ENCODE data around the gene INHBC.
A peak's percentile ranks its signal among the peaks of the same experiment; 100 is the strongest.
"Not testable (repeated sequence)": the region's sequence is repeated elsewhere in the genome, so short reads cannot be mapped to it uniquely, and the experiment has no call there.

INHBC gene

GRCh38 chr12:57434517-57435223, at the start of gene INHBC:
Gene INHBC, plus strand, starts transcription at chr12:57434784. Its CDS starts 103 bp downstream, at chr12:57434887.
- no peak within 1 kb of the TSS for H3K4me3 ChIP-seq

GRCh38 chr12:57385586-57385985, 49.0 kb upstream of the INHBC start:
- Histone ChIP-seq H4K20me1 (peaks cover 0 to 18% (median 0%) of the 10 kb centered on the region in 11 experiments; a peak in 4 of 22 replicates), H3K4me3 (no peak overlapping the region), H3K9me3 (replicated peaks in 1 of 11) (peaks cover 0 to 5% (median 0%) of the 10 kb centered on the region in 11 experiments; a peak in 2 of 22 replicates), H3K9ac (no peak overlapping the region), H3K4me2 (no peak overlapping the region), H3K4me1 (peaks cover 0 to 18% (median 2%) of the 10 kb centered on the region in 10 experiments; a peak in 8 of 20 replicates), H3K27ac (no peak overlapping the region), H3K27me3 (no peaks in the 10 kb centered on the region), H3K36me3 (peaks cover 31 to 73% (median 48%) of the 10 kb centered on the region in 11 experiments)
- TF ChIP-seq Cebpa-rat (IDR thresholded peaks at IDR 0.05): no peak

More at GRCh38 chr12:57434517-57435223, at the start of gene INHBC:
- no peaks in the 10 kb centered on the region for H3K9me3 ChIP-seq (replicated peaks in 1 of 11)
- peak within 1 kb of the TSS; percentile 5 to 56 (median 49); a peak in 19 of 22 replicates for H3K4me2 ChIP-seq
- no peak for TF ChIP-seq Cebpa-rat (IDR thresholded peaks at IDR 0.05)
- H3K27ac ChIP-seq: peak within 1 kb of the TSS in 8 of 11 experiments; percentile 26 to 56 (median 41); a peak in 15 of 22 replicates
- H3K4me1 ChIP-seq: peaks cover 10 to 28% (median 23%) of the 10 kb centered on the region in 10 experiments; a peak in 19 of 20 replicates
- no peaks in the 10 kb centered on the region for H3K27me3 ChIP-seq
- H4K20me1 ChIP-seq: no peaks in the 10 kb centered on the region
- peak within 1 kb of the TSS in 9 of 11 experiments; percentile 9 to 51 (median 35); a peak in 13 of 22 replicates for H3K9ac ChIP-seq
- no peaks in the 10 kb centered on the region for H3K36me3 ChIP-seq

- peaks cover 0 to 18% (median 0%) of the 10 kb centered on the region in 11 experiments; a peak in 4 of 22 replicates for H4K20me1 ChIP-seq
- TF ChIP-seq Cebpa-rat (IDR thresholded peaks at IDR 0.05): no peak
These were observed 48.3 kb upstream of the INHBC start for GRCh38 chr12:57386187-57386720.

GRCh38 chr12:57388425-57388824, 46.2 kb upstream of the INHBC start:
- no peak overlapping the region for H3K4me3 ChIP-seq
- H4K20me1 ChIP-seq: peaks cover 0 to 24% (median 0%) of the 10 kb centered on the region in 11 experiments; a peak in 5 of 22 replicates
- no peak for TF ChIP-seq Cebpa-rat (IDR thresholded peaks at IDR 0.05)
- H3K27ac ChIP-seq: no peak overlapping the region
- no peak overlapping the region for H3K4me2 ChIP-seq
- H3K36me3 ChIP-seq: peaks cover 44 to 81% (median 63%) of the 10 kb centered on the region in 11 experiments
- H3K9me3 ChIP-seq (replicated peaks in 1 of 11): peaks cover 0 to 5% (median 0%) of the 10 kb centered on the region in 11 experiments; a peak in 2 of 22 replicates
- H3K4me1 ChIP-seq: peaks cover 0 to 18% (median 2%) of the 10 kb centered on the region in 10 experiments; a peak in 8 of 20 replicates
- no peaks in the 10 kb centered on the region for H3K27me3 ChIP-seq
- no peak overlapping the region for H3K9ac ChIP-seq

More at GRCh38 chr12:57386187-57386720, 48.3 kb upstream of the INHBC start:
- no peak overlapping the region for H3K4me3 ChIP-seq
- H3K36me3 ChIP-seq: peaks cover 28 to 73% (median 49%) of the 10 kb centered on the region in 11 experiments
- H3K27ac ChIP-seq: no peak overlapping the region
- no peak overlapping the region for H3K9ac ChIP-seq
- no peaks in the 10 kb centered on the region for H3K27me3 ChIP-seq
- no peak overlapping the region for H3K4me2 ChIP-seq
- H3K9me3 ChIP-seq (replicated peaks in 1 of 11): peaks cover 0 to 5% (median 0%) of the 10 kb centered on the region in 11 experiments; a peak in 2 of 22 replicates
- peaks cover 0 to 18% (median 2%) of the 10 kb centered on the region in 10 experiments; a peak in 8 of 20 replicates for H3K4me1 ChIP-seq

GRCh38 chr12:57389033-57389432, 45.6 kb upstream of the INHBC start:
- H3K9me3 ChIP-seq (replicated peaks in 1 of 11): peaks cover 0 to 5% (median 0%) of the 10 kb centered on the region in 11 experiments; a peak in 2 of 22 replicates
- H3K27ac ChIP-seq: no peak overlapping the region
- H3K4me3 ChIP-seq: no peak overlapping the region
- peaks cover 50 to 83% (median 67%) of the 10 kb centered on the region in 11 experiments for H3K36me3 ChIP-seq
- no peak overlapping the region for H3K9ac ChIP-seq
- no peaks in the 10 kb centered on the region for H3K27me3 ChIP-seq
- TF ChIP-seq Cebpa-rat (IDR thresholded peaks at IDR 0.05): no peak
- H3K4me1 ChIP-seq: peaks cover 0 to 18% (median 2%) of the 10 kb centered on the region in 10 experiments; a peak in 8 of 20 replicates
- H3K4me2 ChIP-seq: peak overlapping the region in 4 of 11 experiments; percentile 3 to 46 (median 26); a peak in 6 of 22 replicates
- H4K20me1 ChIP-seq: peaks cover 0 to 24% (median 0%) of the 10 kb centered on the region in 11 experiments; a peak in 5 of 22 replicates

- Histone ChIP-seq H3K9ac (no peak overlapping the region), H3K4me1 (peaks cover 0 to 18% (median 2%) of the 10 kb centered on the region in 10 experiments; a peak in 8 of 20 replicates), H3K9me3 (replicated peaks in 1 of 11) (peaks cover 0 to 5% (median 0%) of the 10 kb centered on the region in 11 experiments; a peak in 2 of 22 replicates), H3K36me3 (peaks cover 60 to 94% (median 78%) of the 10 kb centered on the region in 11 experiments), H3K27ac (no peak overlapping the region), H4K20me1 (peaks cover 0 to 24% (median 0%) of the 10 kb centered on the region in 11 experiments; a peak in 5 of 22 replicates), H3K27me3 (no peaks in the 10 kb centered on the region), H3K4me2 (peak overlapping the region in 1 of 11 experiments; percentile 46; a peak in 1 of 22 replicates), H3K4me3 (no peak overlapping the region)
- no peak for TF ChIP-seq Cebpa-rat (IDR thresholded peaks at IDR 0.05)
These were observed 44.4 kb upstream of the INHBC start for GRCh38 chr12:57390174-57390573.

GRCh38 chr12:57395121-57395520, 39.5 kb upstream of the INHBC start:
- Histone ChIP-seq H3K4me2 (no peak overlapping the region), H3K9ac (no peak overlapping the region), H3K36me3 (peaks cover 49 to 94% (median 59%) of the 10 kb centered on the region in 11 experiments), H3K4me3 (no peak overlapping the region), H3K27me3 (no peaks in the 10 kb centered on the region), H3K4me1 (peaks cover 0 to 4% (median 0%) of the 10 kb centered on the region in 10 experiments; a peak in 5 of 20 replicates), H3K27ac (no peak overlapping the region), H3K9me3 (replicated peaks in 1 of 11) (no peaks in the 10 kb centered on the region), H4K20me1 (peaks cover 0 to 20% (median 0%) of the 10 kb centered on the region in 11 experiments; a peak in 6 of 22 replicates)
- TF ChIP-seq Cebpa-rat (IDR thresholded peaks at IDR 0.05): no peak

GRCh38 chr12:57397441-57397840, 37.1 kb upstream of the INHBC start:
- no peak overlapping the region for H3K27ac ChIP-seq
- H3K4me3 ChIP-seq: no peak overlapping the region

GRCh38 chr12:57399718-57400463, 34.7 kb upstream of the INHBC start:
- H3K9ac ChIP-seq; H3K4me2 ChIP-seq; H3K4me3 ChIP-seq; H3K27ac ChIP-seq; H3K9me3 ChIP-seq (replicated peaks in 1 of 11); H3K27me3 ChIP-seq; H3K4me1 ChIP-seq: not testable (repeated sequence)
- Histone ChIP-seq H3K36me3 (peaks cover 14 to 56% (median 20%) of the 10 kb centered on the region in 11 experiments; a peak in 21 of 22 replicates), H4K20me1 (peaks cover 0 to 24% (median 0%) of the 10 kb centered on the region in 11 experiments; a peak in 5 of 22 replicates)

More at GRCh38 chr12:57397441-57397840, 37.1 kb upstream of the INHBC start:
- H3K4me1 ChIP-seq: no peaks in the 10 kb centered on the region
- H3K36me3 ChIP-seq: peaks cover 34 to 75% (median 44%) of the 10 kb centered on the region in 11 experiments
- H4K20me1 ChIP-seq: peaks cover 0 to 24% (median 0%) of the 10 kb centered on the region in 11 experiments; a peak in 5 of 22 replicates
- H3K4me2 ChIP-seq: no peak overlapping the region
- no peak overlapping the region for H3K9ac ChIP-seq
- no peaks in the 10 kb centered on the region for H3K27me3 ChIP-seq
- no peak for TF ChIP-seq Cebpa-rat (IDR thresholded peaks at IDR 0.05)
- H3K9me3 ChIP-seq (replicated peaks in 1 of 11): no peaks in the 10 kb centered on the region

Measured in BLaER1 treated with 17β-estradiol and CSF1 and Interleukin-3, amounts not matched to agents 10 nM and 100 nM (cell line).